SK-N-SH treated with all-trans-retinoic acid at 6 μM for 48 hours (cell line): ENCODE measurements around the gene ADGRE3.

ENCODE experiments used
- ATAC-seq: fragments of 200-7000 bp; cut with Tn5 transposase; 3 replicates; pipeline ENCODE4 v1.9.1; 2020; ENCODE audit warnings: mild to moderate bottlenecking, moderate library complexity
- ARNTL ChIP-seq: fragments of 450-650 bp; formaldehyde crosslinking; IDR thresholded peaks from 2 replicates; pipeline ENCODE4 v1.5.0; 2020; ENCODE audit warnings: low read depth, mild to moderate bottlenecking, moderate library complexity, borderline replicate concordance
- BACH2 ChIP-seq: fragments of 250-450 bp; sonication (Bioruptor Pico); IDR thresholded peaks from 2 replicates; pipeline ENCODE4 v1.9.0; 2021; ENCODE audit warnings: mild to moderate bottlenecking, borderline replicate concordance
- CREB5 ChIP-seq: fragments of 250-450 bp; sonication (Bioruptor Pico); IDR thresholded peaks from 2 replicates; pipeline ENCODE4 v1.5.1; 2020; ENCODE audit warnings: low read depth, mild to moderate bottlenecking, moderate library complexity
- CSDC2 ChIP-seq: fragments of 250-450 bp; sonication (Bioruptor Pico); IDR thresholded peaks from 2 replicates; pipeline ENCODE4 v1.5.0; 2020; ENCODE audit warnings: mild to moderate bottlenecking, moderate library complexity
- CSRNP3 ChIP-seq: fragments of 250-450 bp; sonication (Bioruptor Pico); IDR thresholded peaks from 2 replicates; pipeline ENCODE4 v1.5.1; 2021; ENCODE audit warnings: mild to moderate bottlenecking, moderate library complexity
- ESRRG ChIP-seq: fragments of 250-450 bp; sonication (Bioruptor Pico); IDR thresholded peaks from 2 replicates; pipeline ENCODE4 v1.6.1; 2021; ENCODE audit warnings: mild to moderate bottlenecking
- GLIS3 ChIP-seq: fragments of 250-450 bp; sonication (Bioruptor Pico); IDR thresholded peaks from 2 replicates; pipeline ENCODE4 v1.5.0; 2020; ENCODE audit warnings: mild to moderate bottlenecking, moderate library complexity
- ISL1 ChIP-seq: fragments of 250-450 bp; sonication (Bioruptor Pico); IDR thresholded peaks from 2 replicates; pipeline ENCODE4 v2.1.2; 2022; ENCODE audit warnings: mild to moderate bottlenecking, moderate library complexity
- OSR1 ChIP-seq: fragments of 250-450 bp; sonication (Bioruptor Pico); IDR thresholded peaks from 2 replicates; pipeline ENCODE4 v1.8.0; 2022; ENCODE audit warnings: moderate library complexity, mild to moderate bottlenecking, inconsistent platforms
- PATZ1 ChIP-seq: fragments of 250-450 bp; sonication (Bioruptor Pico); IDR thresholded peaks from 2 replicates; pipeline ENCODE4 v1.8.0; 2020; ENCODE audit warnings: mild to moderate bottlenecking, moderate library complexity, borderline replicate concordance
- POU6F1 ChIP-seq: fragments of 250-450 bp; sonication (Bioruptor Pico); IDR thresholded peaks from 2 replicates; pipeline ENCODE4 v1.8.0; 2021; ENCODE audit warnings: low read depth, mild to moderate bottlenecking, moderate library complexity, borderline replicate concordance
- PPARA ChIP-seq: fragments of 250-450 bp; sonication (Bioruptor Pico); IDR thresholded peaks from 2 replicates; pipeline ENCODE4 v1.5.0; 2020; ENCODE audit warnings: mild to moderate bottlenecking, borderline replicate concordance
- RARB ChIP-seq: fragments of 250-450 bp; sonication (Bioruptor Pico); IDR thresholded peaks from 2 replicates; pipeline ENCODE4 v1.8.0; 2021; ENCODE audit warnings: mild to moderate bottlenecking, moderate library complexity
- SNAI2 ChIP-seq: fragments of 250-450 bp; sonication (Bioruptor Pico); IDR thresholded peaks from 2 replicates; pipeline ENCODE4 v1.5.0; 2020; ENCODE audit warnings: mild to moderate bottlenecking, moderate library complexity
- TOX ChIP-seq: fragments of 250-450 bp; sonication (Bioruptor Pico); IDR thresholded peaks from 2 replicates; pipeline ENCODE4 v1.8.0; 2021; ENCODE audit warnings: mild to moderate bottlenecking, moderate library complexity, borderline replicate concordance
- TSHZ2 ChIP-seq: fragments of 250-450 bp; sonication (Bioruptor Pico); IDR thresholded peaks from 2 replicates; pipeline ENCODE4 v1.5.0; 2020; ENCODE audit warnings: mild to moderate bottlenecking, moderate library complexity
- ZC3H10 ChIP-seq: fragments of 250-450 bp; sonication (Bioruptor Pico); IDR thresholded peaks from 2 replicates; pipeline ENCODE4 v1.5.1; 2021; ENCODE audit warnings: mild to moderate bottlenecking, moderate library complexity
- ZFP3 ChIP-seq: fragments of 250-450 bp; sonication (Bioruptor Pico); IDR thresholded peaks from 2 replicates; pipeline ENCODE4 v1.5.0; 2020; ENCODE audit warnings: mild to moderate bottlenecking, moderate library complexity
- ZFP30 ChIP-seq: fragments of 450-650 bp; formaldehyde crosslinking; IDR thresholded peaks from 2 replicates; pipeline ENCODE4 v1.5.0; 2022; ENCODE audit warnings: mild to moderate bottlenecking, moderate library complexity
- ZNF565 ChIP-seq: fragments of 450-650 bp; formaldehyde crosslinking; conservative IDR thresholded peaks from 2 replicates; pipeline ENCODE4 v1.5.0; 2020; ENCODE audit warnings: low read depth, mild to moderate bottlenecking, moderate library complexity
- ZNF70 ChIP-seq: fragments of 450-650 bp; formaldehyde crosslinking; IDR thresholded peaks from 2 replicates; pipeline ENCODE4 v1.5.0; 2020; ENCODE audit warnings: mild to moderate bottlenecking, moderate library complexity
- ZNF8 ChIP-seq: fragments of 450-650 bp; formaldehyde crosslinking; IDR thresholded peaks from 2 replicates; pipeline ENCODE4 v1.5.0; 2020; ENCODE audit warnings: mild to moderate bottlenecking, moderate library complexity

ADGRE3 gene

GRCh38 chr19:14654786-14655560, 19.7 kb downstream of the ADGRE3 start:
- TF ChIP-seq RARB (CRISPR knock-in tag) = no peak
- TF ChIP-seq ZNF70 (CRISPR knock-in tag) = no peak
- TF ChIP-seq ZC3H10 (CRISPR knock-in tag) = no peak
- no peak for TF ChIP-seq ISL1 (CRISPR knock-in tag)

GRCh38 chr19:14650161-14650560, 24.5 kb downstream of the ADGRE3 start:
- no peak for ATAC-seq
- TF ChIP-seq ARNTL (CRISPR knock-in tag) (no peak), OSR1 (CRISPR knock-in tag) (no peak), CSRNP3 (CRISPR knock-in tag) (no peak), ESRRG (CRISPR knock-in tag) (no peak), ZNF565 (CRISPR knock-in tag) (no peak), ZNF8 (CRISPR knock-in tag) (no peak), CREB5 (no peak), RARB (CRISPR knock-in tag) (no peak), TOX (CRISPR knock-in tag) (no peak), ISL1 (CRISPR knock-in tag) (no peak), POU6F1 (no peak), PATZ1 (CRISPR knock-in tag) (no peak), GLIS3 (no peak), CSDC2 (CRISPR knock-in tag) (no peak), SNAI2 (CRISPR knock-in tag) (no peak)

More at GRCh38 chr19:14654786-14655560, 19.7 kb downstream of the ADGRE3 start:
- ATAC-seq = no peak

GRCh38 chr19:14649020-14649419, 25.6 kb downstream of the ADGRE3 start:
- no peak for ATAC-seq
- no peak for TF ChIP-seq SNAI2 (CRISPR knock-in tag)
- no peak for TF ChIP-seq TSHZ2
- TF ChIP-seq ZFP30 = no peak
- no peak for TF ChIP-seq CSRNP3 (CRISPR knock-in tag)
- no peak for TF ChIP-seq PPARA (CRISPR knock-in tag)
- no peak for TF ChIP-seq RARB (CRISPR knock-in tag)
- TF ChIP-seq POU6F1 = no peak
- TF ChIP-seq ZNF8 (CRISPR knock-in tag) = no peak
- TF ChIP-seq TOX (CRISPR knock-in tag) = no peak
- no peak for TF ChIP-seq ARNTL (CRISPR knock-in tag)
- no peak for TF ChIP-seq BACH2 (CRISPR knock-in tag)
- no peak for TF ChIP-seq ISL1 (CRISPR knock-in tag)
- TF ChIP-seq PATZ1 (CRISPR knock-in tag) = no peak
- TF ChIP-seq ESRRG (CRISPR knock-in tag) = no peak
- TF ChIP-seq CSDC2 (CRISPR knock-in tag) = no peak
- TF ChIP-seq ZFP3 (CRISPR knock-in tag) = no peak
- TF ChIP-seq ZNF565 (CRISPR knock-in tag) = no peak
- no peak for TF ChIP-seq GLIS3
